Testis (tissue), 2 donors: ENCODE data around the gene ABCA5.

Experiments used
- POLR2A ChIP-seq: fragments of 450-650 bp; IDR thresholded peaks from one replicate; pipeline ENCODE4 v1.6.1; 2017; ENCODE audit warnings: antibody characterized with exemption, mild to moderate bottlenecking, moderate library complexity
- TF ChIP-seq, protein P1 (sequence below), 3 experiments: fragments of 450-650 bp in 2 of 3; fragments of 200-600 bp in 1 of 3; sonication (generic) in 1 of 3; IDR thresholded peaks; one replicate each; pipeline ENCODE4 v1.5.1; 2016 to 2019; ENCODE audit warnings: antibody characterized with exemption in 3 of 3, mild to moderate bottlenecking in 2 of 3, moderate library complexity in 1 of 3

DNA sequence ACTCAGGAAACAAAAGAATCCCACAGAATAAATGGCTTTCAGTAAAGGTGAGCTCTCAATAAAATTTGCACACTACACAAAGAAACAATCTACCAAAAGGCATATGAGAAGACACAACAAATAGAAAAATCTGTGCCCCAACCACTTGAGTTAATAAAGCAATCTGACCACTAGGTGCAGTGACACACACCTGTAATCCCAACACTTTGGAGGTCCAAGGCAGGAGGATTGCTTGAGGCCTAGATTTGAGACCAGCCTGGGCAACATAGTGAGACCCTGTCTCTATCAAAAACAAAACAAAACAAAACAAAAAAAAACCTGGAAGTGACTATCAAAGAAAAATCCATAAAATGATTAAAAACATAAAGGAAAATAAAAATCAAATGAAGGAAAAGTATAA lies 9.6 kb upstream of the ABCA5 start:
- TF ChIP-seq, protein P1, sequence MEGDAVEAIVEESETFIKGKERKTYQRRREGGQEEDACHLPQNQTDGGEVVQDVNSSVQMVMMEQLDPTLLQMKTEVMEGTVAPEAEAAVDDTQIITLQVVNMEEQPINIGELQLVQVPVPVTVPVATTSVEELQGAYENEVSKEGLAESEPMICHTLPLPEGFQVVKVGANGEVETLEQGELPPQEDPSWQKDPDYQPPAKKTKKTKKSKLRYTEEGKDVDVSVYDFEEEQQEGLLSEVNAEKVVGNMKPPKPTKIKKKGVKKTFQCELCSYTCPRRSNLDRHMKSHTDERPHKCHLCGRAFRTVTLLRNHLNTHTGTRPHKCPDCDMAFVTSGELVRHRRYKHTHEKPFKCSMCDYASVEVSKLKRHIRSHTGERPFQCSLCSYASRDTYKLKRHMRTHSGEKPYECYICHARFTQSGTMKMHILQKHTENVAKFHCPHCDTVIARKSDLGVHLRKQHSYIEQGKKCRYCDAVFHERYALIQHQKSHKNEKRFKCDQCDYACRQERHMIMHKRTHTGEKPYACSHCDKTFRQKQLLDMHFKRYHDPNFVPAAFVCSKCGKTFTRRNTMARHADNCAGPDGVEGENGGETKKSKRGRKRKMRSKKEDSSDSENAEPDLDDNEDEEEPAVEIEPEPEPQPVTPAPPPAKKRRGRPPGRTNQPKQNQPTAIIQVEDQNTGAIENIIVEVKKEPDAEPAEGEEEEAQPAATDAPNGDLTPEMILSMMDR (IDR thresholded peaks at IDR 0.05), result no peak
- no peak for TF ChIP-seq POLR2A
